HEK293 (cell line): ENCODE results near the gene JAM2.

ENCODE experiments used
- ZNF24 ChIP-seq: fragments of 450-650 bp; formaldehyde crosslinking; IDR thresholded peaks from 2 replicates; pipeline ENCODE4 v1.5.1; 2016; ENCODE audit warnings: missing biosample characterization, missing genetic modification characterization
- ZNF549 ChIP-seq: fragments of 450-650 bp; IDR thresholded peaks from 2 replicates; pipeline ENCODE4 v1.5.1; 2018; ENCODE audit warnings: missing biosample characterization, missing genetic modification characterization, mild to moderate bottlenecking, inconsistent platforms, moderate library complexity
- TF ChIP-seq, protein P1 (sequence below): fragments of 450-650 bp; formaldehyde crosslinking; IDR thresholded peaks from 2 replicates; pipeline ENCODE4 v1.5.1; 2016; ENCODE audit warnings: missing biosample characterization, missing genetic modification characterization
- TF ChIP-seq, protein P2 (sequence below): fragments of 450-650 bp; formaldehyde crosslinking; IDR thresholded peaks from 2 replicates; pipeline ENCODE4 v1.5.1; 2016; ENCODE audit warnings: missing biosample characterization, missing genetic modification characterization
- TF ChIP-seq, protein P3 (sequence below): IDR thresholded peaks from 2 replicates; pipeline ENCODE4 v1.6.1; 2011; ENCODE audit warnings: mild to moderate bottlenecking, low read depth, low read length, borderline replicate concordance
- TF ChIP-seq, protein P4 (sequence below): fragments of 450-650 bp; formaldehyde crosslinking; IDR thresholded peaks from 2 replicates; pipeline ENCODE4 v1.5.1; 2016; ENCODE audit warnings: missing biosample characterization, missing genetic modification characterization

DNA sequence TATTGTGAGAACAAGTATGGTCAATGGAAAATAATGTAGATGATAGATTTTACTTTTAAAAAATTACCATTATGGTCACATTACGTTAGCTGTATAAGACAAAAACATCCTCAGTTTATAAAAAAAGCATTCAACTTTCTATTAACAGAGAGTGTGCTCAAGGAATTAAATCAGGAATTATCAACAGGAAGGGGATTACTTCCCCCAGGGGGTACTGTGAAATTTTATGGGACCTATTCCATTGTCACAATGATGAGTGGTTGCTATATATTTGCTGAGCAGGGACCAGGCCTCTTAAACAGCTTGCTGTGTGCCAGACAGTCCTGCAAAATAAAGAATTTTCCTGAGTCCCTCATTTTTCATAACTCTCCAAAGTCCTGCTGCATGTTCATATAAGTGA, 21.2 kb downstream of the JAM2 start:
- TF ChIP-seq, protein P1, sequence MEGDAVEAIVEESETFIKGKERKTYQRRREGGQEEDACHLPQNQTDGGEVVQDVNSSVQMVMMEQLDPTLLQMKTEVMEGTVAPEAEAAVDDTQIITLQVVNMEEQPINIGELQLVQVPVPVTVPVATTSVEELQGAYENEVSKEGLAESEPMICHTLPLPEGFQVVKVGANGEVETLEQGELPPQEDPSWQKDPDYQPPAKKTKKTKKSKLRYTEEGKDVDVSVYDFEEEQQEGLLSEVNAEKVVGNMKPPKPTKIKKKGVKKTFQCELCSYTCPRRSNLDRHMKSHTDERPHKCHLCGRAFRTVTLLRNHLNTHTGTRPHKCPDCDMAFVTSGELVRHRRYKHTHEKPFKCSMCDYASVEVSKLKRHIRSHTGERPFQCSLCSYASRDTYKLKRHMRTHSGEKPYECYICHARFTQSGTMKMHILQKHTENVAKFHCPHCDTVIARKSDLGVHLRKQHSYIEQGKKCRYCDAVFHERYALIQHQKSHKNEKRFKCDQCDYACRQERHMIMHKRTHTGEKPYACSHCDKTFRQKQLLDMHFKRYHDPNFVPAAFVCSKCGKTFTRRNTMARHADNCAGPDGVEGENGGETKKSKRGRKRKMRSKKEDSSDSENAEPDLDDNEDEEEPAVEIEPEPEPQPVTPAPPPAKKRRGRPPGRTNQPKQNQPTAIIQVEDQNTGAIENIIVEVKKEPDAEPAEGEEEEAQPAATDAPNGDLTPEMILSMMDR (tag by site-specific recombination): no peak
- TF ChIP-seq, protein P2, sequence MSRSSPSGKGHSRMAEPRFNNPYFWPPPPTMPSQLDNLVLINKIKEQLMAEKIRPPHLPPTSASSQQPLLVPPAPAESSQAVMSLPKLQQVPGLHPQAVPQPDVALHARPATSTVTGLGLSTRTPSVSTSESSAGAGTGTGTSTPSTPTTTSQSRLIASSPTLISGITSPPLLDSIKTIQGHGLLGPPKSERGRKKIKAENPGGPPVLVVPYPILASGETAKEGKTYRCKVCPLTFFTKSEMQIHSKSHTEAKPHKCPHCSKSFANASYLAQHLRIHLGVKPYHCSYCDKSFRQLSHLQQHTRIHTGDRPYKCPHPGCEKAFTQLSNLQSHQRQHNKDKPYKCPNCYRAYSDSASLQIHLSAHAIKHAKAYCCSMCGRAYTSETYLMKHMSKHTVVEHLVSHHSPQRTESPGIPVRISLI (tag by site-specific recombination): no peak
- TF ChIP-seq, protein P3, sequence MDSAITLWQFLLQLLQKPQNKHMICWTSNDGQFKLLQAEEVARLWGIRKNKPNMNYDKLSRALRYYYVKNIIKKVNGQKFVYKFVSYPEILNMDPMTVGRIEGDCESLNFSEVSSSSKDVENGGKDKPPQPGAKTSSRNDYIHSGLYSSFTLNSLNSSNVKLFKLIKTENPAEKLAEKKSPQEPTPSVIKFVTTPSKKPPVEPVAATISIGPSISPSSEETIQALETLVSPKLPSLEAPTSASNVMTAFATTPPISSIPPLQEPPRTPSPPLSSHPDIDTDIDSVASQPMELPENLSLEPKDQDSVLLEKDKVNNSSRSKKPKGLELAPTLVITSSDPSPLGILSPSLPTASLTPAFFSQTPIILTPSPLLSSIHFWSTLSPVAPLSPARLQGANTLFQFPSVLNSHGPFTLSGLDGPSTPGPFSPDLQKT: no peak
- TF ChIP-seq ZNF549 (tag by site-specific recombination) (no peak), ZNF24 (no peak)
- TF ChIP-seq, protein P4, sequence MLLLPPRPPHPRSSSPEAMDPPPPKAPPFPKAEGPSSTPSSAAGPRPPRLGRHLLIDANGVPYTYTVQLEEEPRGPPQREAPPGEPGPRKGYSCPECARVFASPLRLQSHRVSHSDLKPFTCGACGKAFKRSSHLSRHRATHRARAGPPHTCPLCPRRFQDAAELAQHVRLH (tag by site-specific recombination): no peak
